Neural crest cell (in vitro differentiated cells): Measurements from ENCODE around the gene TMEM238L. TPM values are rescaled to one million over a fixed set of nuclear protein-coding genes. Genes with fewer than 3 reads are reported as not detected.

ENCODE experiments used
- DNase-seq: peaks from one replicate; pipeline ENCODE4 v3.0.0; 2021; ENCODE audit warnings: low read depth, mixed read lengths, low spot score
- H3K27ac Mint-ChIP-seq: one replicate; pipeline ENCODE4 v1.8.0; 2021; ENCODE audit warnings: mild to moderate bottlenecking, mixed read lengths; ENCODE audit not compliant: unreplicated experiment
- H3K27me3 Mint-ChIP-seq: 2 replicates; pipeline ENCODE4 v1.8.0; 2021; ENCODE audit warnings: low read depth, mild to moderate bottlenecking, mixed read lengths
- H3K36me3 Mint-ChIP-seq: 2 replicates; pipeline ENCODE4 v1.8.0; 2021; ENCODE audit warnings: low read depth, mild to moderate bottlenecking, mixed read lengths
- H3K4me1 Mint-ChIP-seq: 2 replicates; pipeline ENCODE4 v1.8.0; 2021; ENCODE audit warnings: mixed read lengths
- H3K4me3 Mint-ChIP-seq: one replicate; pipeline ENCODE4 v1.8.0; 2021; ENCODE audit warnings: mild to moderate bottlenecking, mixed read lengths
- H3K9me3 Mint-ChIP-seq: 2 replicates; pipeline ENCODE4 v1.8.0; 2021; ENCODE audit warnings: mixed read lengths
- CTCF ChIP-seq: fragments of 200-600 bp; sonication (generic); conservative IDR thresholded peaks from 2 replicates; pipeline ENCODE4 v1.5.0; 2021; ENCODE audit warnings: antibody characterized with exemption, mild to moderate bottlenecking
- total RNA-seq: library from RNA; stranded (reverse); gene quantifications from 2 replicates; pipeline ENCODE4 v1.2.1, GENCODE V29; 2021

TMEM238L gene
- total RNA-seq, 1 donor from 2014 or later: not detected

- Mint-ChIP-seq H3K4me3 (no peak overlapping the region), H3K36me3 (no peaks in the 10 kb centered on the region), H3K27ac (no peak overlapping the region), H3K4me1 (peaks cover 27% of the 10 kb centered on the region), H3K27me3 (no peaks in the 10 kb centered on the region), H3K9me3 (no peaks in the 10 kb centered on the region)
- TF ChIP-seq CTCF: no peak
- DNase-seq: no peak
These were observed 11.7 kb downstream of the TMEM238L start for GRCh38 chr17:10792151-10792550.

GRCh38 chr17:10790491-10791401, 13.2 kb downstream of the TMEM238L start:
- no peaks in the 10 kb centered on the region for H3K9me3 Mint-ChIP-seq
- no peak for DNase-seq
- no peaks in the 10 kb centered on the region for H3K27me3 Mint-ChIP-seq
- no peaks in the 10 kb centered on the region for H3K36me3 Mint-ChIP-seq
- H3K4me3 Mint-ChIP-seq: no peak overlapping the region
- H3K27ac Mint-ChIP-seq: no peak overlapping the region
- peaks cover 27% of the 10 kb centered on the region for H3K4me1 Mint-ChIP-seq
- TF ChIP-seq CTCF: no peak

- TF ChIP-seq CTCF: no peak
- Mint-ChIP-seq H3K27me3 (no peaks in the 10 kb centered on the region), H3K36me3 (no peaks in the 10 kb centered on the region), H3K4me3 (no peak overlapping the region), H3K27ac (no peak overlapping the region), H3K9me3 (no peaks in the 10 kb centered on the region), H3K4me1 (peaks cover 27% of the 10 kb centered on the region)
- peak; percentile 5 for DNase-seq
These were observed 14.1 kb downstream of the TMEM238L start for GRCh38 chr17:10789694-10790271.

GRCh38 chr17:10787306-10788045, 16.4 kb downstream of the TMEM238L start:
- H3K4me3 Mint-ChIP-seq: no peak overlapping the region
- H3K27me3 Mint-ChIP-seq: peaks cover 3% of the 10 kb centered on the region
- no peaks in the 10 kb centered on the region for H3K36me3 Mint-ChIP-seq
- no peak for TF ChIP-seq CTCF
- H3K9me3 Mint-ChIP-seq: no peaks in the 10 kb centered on the region
- H3K4me1 Mint-ChIP-seq: peaks cover 27% of the 10 kb centered on the region
- no peak overlapping the region for H3K27ac Mint-ChIP-seq
- DNase-seq: no peak

- Mint-ChIP-seq H3K4me1 (peaks cover 19% of the 10 kb centered on the region), H3K4me3 (no peak overlapping the region), H3K27ac (no peak overlapping the region), H3K9me3 (no peaks in the 10 kb centered on the region), H3K36me3 (no peaks in the 10 kb centered on the region), H3K27me3 (peaks cover 3% of the 10 kb centered on the region)
- DNase-seq: no peak
- TF ChIP-seq CTCF: no peak
These were observed 18.6 kb downstream of the TMEM238L start for GRCh38 chr17:10785295-10785694.
